GM21423 (cell line): ENCODE results near the gene DMD.
A peak's percentile ranks its signal among the peaks of the same experiment; 100 is the strongest.

ENCODE experiments used
- ATAC-seq: cut with Tn5 transposase; IDR thresholded peaks from one replicate; pipeline ENCODE4 v1.9.1; 2021; ENCODE audit warnings: mild to moderate bottlenecking, moderate library complexity; ENCODE audit not compliant: unreplicated experiment

DMD gene

DNA sequence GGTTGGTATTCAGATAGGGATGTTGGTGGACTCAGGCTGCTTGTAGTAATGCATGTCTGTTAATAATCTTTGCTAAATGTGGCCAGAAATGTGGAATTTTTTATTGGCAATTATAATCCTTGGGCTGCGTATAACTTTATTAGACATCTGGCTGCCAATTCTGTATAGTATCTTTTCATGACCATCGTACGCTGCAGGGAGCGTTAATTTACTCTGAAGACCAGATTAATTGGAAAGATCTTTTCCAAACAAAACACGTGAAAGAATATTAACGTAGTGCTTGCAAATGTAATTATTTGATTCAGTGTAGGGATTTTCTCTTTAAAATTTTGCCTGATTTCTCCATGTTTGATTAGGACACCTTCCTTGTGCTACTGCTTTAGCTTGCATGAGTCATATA lies 2100.7 kb downstream of the DMD start:
- no peak for ATAC-seq

DNA sequence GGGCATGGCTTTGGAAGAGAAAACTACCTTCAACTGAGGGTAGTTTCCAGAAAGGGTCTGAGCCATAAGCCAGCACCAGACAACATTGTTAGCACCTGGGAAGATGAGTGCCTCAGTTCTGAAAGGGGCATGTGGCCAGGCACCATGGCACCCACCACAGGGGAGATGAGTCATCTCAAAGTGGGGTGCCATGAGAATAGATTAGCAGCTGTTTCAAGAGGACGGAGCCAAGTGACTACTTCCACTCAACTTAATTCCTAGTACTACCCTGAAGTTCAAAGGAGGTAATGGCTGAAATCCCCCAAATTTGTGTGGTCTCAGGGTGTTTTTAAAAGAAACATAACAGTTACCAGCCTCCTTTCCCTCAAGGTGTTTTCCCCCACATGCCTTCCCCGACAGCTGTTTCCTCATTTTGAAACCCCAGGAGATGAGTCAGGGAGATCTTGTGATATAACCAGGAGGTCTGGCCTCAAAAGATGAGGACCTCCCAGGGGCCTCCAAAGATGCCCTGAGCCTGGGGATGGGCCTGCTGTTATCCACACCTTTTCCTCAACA lies 2111.7 kb downstream of the DMD start:
- ATAC-seq: peak; percentile 76

DNA sequence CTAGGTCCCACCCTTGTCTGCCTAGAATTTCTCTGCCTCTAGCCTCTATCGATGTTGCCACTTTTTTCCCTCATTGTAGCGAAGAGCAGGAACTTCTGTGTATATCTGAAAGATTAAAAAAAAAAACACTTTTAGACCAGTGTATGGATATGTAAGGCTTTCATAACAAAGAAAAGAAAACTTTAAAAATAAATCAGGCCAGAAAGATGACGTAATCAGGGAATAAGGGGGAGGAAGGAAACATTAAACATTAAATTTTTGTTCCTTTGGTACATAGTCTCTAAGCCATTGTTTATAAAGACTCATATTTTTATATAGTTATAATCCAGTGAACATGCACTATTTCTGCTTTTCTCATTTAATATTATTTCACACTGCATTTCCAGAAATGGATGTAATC lies 2113.3 kb downstream of the DMD start:
- ATAC-seq: no peak

- no peak for ATAC-seq
Measured at GRCh38 chrX:31093639-31093975, 2117.7 kb downstream of the DMD start.

GRCh38 chrX:31092970-31093638 lies 2118.2 kb downstream of the DMD start:
- ATAC-seq: no peak

DNA sequence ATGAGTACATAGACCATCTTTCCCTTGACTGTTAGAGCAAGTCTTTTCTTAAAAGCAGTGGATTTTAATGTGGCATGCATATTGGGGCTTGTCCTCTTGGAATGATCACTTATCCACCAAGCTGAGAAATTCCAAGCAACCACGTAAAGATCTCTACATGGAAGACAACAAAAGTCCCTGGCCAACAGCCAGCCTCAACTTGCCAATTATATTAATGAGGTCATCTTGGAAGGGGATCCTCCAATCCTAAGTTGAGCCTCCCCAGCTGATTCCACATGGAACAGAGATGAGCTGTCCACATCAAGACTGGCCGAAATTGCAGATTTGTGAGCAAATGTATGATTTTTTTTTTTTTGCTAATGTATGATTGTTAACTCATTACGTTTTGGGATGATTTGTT lies 2118.9 kb downstream of the DMD start:
- no peak for ATAC-seq

- ATAC-seq: no peak
Measured at GRCh38 chrX:31091819-31092218, 2119.5 kb downstream of the DMD start.

- ATAC-seq: no peak
Measured at GRCh38 chrX:31074522-31074921, 2136.8 kb downstream of the DMD start.

DNA sequence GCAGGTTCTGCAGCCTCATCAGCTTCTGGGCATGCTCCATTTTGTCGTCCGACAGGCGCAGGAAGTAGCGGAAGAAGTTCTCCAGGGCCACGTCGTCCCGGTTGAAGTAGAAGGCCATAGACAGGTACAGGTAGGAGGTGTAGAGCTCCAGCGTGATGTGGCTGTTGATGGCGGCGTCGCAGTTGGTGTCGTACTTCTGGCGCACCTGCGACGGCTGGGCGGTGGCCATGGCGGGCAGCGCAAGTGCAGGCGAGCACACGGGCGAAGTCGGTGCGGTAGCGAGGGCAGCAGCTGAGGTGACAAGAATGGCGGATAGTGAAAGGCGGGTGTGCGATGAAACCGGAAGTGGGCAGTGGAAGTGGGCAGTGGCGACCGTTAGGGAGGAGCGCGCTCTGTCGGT lies 2139.6 kb downstream of the DMD start, which contains the start of gene FTHL17:
Gene FTHL17 (minus strand): TSS at position 317 of the 400 bp plus-strand sequence. CDS start 88 bp downstream, at position 229.
- no peak for ATAC-seq

DNA sequence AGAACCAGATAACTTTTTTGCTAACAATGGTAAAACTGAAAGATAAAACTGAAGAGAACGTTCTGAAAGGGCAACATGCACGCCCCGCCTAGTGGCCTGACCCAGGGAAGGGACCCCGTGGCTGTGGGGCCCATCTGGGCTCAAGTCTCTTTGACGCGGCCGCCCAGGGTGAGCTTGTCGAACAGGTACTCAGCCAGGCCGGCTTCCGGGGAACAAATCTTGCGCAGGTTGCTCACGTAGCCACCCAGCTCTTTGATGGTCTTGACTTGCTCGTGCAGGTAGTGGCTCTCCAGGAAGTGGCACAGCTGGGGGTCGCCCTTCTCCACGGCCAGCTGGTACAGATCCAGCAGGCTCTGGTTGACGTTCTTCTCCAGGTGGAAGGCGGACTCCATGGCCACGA lies 2140.1 kb downstream of the DMD start:
- ATAC-seq: no peak

DNA sequence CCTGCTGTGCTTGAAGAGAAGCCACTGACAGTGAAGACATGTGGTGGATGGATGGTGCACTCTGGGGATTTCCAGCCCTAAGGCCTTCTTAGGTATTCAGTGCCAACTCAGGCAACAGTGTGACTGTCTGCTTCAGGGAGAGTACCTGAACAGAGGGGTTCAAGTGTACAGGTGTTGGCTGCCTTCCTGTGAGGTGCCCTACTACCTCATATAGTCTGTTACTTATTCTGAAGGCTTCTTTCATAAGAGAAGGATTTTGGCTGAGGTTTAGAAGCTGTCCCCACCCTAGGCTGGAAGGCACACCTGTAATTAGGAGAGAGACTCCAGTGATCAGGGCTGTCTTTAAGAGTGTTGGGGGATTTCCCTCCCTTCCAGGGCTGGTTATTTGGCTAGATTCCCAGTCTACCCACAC lies 2141.3 kb downstream of the DMD start:
- ATAC-seq: peak; percentile 80
